HG03097 (cell line): ENCODE results near the gene TBX6.
A peak's percentile ranks its signal among the peaks of the same experiment; 100 is the strongest.

Source experiments
- ATAC-seq: cut with Tn5 transposase; IDR thresholded peaks from one replicate; pipeline ENCODE4 v1.9.1; 2021; ENCODE audit not compliant: unreplicated experiment, low FRiP score

TBX6 gene

DNA sequence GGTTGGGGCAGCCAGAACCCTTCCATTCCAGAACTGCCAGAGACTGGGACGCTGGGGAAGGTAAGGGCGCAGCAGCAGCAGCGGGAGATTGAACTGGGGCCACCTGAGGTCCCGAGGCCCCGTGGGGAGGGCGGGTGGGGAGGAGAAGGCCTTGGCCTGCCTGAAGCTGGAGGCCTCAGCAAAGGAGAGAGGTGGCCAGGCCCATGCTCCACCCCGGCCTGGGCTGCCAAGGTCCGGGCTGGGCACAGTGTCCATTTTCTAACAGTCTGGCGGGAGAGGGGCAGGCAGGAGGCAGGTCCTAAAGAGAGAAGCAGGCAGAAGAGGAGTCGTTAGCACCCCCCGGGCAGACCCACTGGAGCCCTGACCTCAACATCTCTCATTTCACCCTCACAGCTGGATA, 22.7 kb upstream of the TBX6 start:
- ATAC-seq, result no peak

DNA sequence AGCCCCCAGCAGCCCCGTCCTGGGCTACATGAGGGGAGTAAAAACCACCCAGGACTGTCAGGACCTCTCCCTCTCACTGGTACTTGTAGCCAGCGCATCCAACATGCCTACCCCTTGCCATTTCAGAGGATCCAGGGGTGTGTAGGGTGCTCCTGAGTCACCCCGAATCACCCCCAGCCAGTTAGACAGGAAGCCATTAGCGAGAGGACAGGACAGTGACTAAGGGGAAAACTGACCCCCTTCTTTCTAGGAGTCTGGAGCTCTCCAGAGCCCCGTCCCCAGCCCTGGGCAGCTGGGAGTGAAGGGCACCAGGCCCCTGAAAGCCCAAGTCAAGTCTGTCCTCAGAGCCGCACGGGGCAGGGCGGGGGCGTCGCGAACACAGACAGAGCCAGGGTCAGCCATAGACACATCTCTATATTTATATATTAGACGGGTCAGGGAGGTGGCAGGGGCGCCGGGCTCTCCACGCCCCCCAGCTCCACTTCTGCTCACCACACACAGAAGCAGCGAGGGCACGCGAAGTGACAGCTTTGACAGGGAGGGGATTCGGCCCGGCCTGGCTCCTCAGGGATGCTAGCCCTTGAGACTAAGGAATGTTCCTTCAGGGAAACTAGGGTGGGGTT, 22.1 kb upstream of the TBX6 start:
- ATAC-seq, result no peak

DNA sequence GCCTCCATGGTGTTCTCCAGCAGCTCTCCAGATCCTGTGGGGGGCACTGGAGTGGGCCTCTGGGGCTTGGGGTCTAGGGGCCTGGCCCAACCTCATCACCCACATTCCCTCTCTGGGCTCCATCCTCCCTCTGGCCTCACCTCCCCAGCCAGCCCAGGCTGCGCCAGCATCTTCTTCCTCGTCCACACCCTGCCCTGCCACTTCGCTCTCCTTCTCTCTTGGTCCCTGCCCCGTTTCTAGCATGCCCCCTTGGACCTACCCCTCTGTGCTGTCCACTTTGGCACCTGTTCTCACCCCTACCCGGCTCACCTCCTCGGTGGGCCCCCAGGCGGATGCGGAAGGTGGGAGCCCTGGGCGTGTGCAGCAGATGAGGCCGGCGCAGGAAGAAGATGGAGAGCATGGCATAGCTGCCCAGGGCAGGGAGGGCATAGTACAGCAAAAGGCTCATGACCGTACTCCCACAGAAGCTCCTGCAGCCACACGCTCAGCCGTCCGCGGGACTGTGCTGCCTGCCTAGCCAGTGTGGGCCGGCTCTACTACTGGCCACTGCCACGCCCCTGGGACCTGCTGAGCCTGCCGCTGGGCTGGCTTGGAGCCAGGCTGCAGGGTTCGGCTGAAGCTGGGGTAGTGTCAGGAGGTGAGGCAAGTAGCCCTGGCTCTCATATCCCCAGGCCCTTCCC, 21.4 kb upstream of the TBX6 start, which contains the start of gene GDPD3:
Gene GDPD3 (minus strand): TSS at position 507 of the 680 bp plus-strand sequence. CDS start 59 bp downstream, at position 448.
- no peak for ATAC-seq

- ATAC-seq, result no peak
Measured at GRCh38 chr16:30112197-30113030, 20.7 kb upstream of the TBX6 start.

DNA sequence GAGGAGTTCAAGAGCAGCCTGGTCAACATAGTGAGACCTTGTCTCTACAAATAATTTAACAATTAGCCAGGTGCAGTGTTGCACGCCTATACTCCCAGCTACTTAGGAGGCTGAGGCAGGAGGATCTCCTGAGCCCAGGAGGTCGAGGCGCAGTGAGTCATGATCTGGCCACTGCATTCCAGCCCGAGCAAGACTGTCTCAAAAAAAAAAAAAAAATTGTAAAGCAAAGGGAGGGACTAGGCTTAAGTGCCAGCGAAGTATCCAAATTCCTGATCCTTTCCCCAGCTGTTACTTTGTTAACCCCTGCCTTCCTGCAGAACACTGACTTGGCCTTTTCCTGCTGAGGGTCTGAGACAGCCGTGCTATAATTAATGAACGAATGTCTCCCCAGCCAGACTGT, 18.9 kb upstream of the TBX6 start:
- no peak for ATAC-seq

DNA sequence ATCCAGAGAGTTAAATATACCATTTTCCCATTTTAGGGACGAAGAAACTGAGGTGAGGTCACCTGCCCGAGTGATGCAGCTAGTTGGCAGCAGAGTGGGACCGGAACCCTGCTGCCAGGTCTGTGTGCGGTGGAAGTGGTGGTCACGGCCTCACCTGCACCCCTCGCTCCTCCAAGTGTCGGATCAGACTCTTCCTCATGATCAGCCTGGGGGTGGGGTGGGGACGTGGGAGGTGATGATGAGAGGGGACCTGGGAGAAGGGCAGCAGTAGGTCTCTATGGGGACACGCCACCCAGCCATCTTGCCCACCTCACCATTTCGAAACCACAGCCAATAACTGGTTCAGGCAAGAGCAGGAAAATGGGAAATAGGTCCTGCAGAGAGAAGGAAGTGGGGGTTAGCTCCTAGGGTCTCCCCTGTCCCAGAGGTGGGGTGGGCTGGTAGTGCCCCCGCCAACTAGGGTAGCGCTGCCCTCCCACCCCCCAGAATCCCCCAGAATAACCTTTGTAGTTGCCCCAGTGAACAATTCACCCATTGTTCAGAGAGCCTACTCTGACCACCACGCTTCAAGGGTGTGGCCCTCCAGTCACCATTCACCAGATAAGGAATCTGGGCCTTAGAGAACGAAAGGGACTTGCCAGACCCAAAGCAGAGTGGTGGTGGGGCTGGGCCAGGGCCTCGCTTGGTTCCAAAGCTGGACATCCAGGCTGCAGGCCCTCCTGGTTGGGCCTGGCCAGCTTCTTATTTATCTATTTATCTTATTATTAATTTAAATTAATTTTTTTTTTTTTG, 16.5 kb upstream of the TBX6 start:
- no peak for ATAC-seq

DNA sequence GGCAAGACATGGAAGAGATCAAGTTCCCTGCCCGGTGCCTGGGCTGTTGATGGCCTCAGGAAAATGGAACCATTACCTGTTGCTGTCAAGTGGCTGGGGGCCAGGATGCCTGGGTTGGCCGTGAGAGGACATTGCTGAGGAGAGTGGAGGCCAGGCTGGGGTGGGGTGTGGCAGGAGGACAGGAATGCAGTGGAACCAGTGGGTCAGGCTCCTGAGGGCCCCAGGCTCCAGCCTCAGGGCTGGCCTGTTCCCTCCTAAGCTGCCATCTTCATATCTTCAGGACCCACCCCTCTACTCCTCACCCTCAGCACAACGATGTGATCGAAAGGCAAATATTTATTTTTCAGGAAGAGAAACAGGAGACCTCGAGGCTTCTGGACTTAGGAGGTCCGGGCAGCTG, 12.8 kb upstream of the TBX6 start:
- no peak for ATAC-seq

GRCh38 chr16:30104090-30104489, 12.4 kb upstream of the TBX6 start:
- no peak for ATAC-seq

- ATAC-seq, result no peak
Measured at GRCh38 chr16:30096862-30097563, 5.3 kb upstream of the TBX6 start.

GRCh38 chr16:30096105-30096861, 4.6 kb upstream of the TBX6 start, which contains the start of gene YPEL3:
TSS of gene YPEL3 (minus strand) at chr16:30096213. CDS start at chr16:30095482, 731 bp downstream.
- no peak for ATAC-seq

DNA sequence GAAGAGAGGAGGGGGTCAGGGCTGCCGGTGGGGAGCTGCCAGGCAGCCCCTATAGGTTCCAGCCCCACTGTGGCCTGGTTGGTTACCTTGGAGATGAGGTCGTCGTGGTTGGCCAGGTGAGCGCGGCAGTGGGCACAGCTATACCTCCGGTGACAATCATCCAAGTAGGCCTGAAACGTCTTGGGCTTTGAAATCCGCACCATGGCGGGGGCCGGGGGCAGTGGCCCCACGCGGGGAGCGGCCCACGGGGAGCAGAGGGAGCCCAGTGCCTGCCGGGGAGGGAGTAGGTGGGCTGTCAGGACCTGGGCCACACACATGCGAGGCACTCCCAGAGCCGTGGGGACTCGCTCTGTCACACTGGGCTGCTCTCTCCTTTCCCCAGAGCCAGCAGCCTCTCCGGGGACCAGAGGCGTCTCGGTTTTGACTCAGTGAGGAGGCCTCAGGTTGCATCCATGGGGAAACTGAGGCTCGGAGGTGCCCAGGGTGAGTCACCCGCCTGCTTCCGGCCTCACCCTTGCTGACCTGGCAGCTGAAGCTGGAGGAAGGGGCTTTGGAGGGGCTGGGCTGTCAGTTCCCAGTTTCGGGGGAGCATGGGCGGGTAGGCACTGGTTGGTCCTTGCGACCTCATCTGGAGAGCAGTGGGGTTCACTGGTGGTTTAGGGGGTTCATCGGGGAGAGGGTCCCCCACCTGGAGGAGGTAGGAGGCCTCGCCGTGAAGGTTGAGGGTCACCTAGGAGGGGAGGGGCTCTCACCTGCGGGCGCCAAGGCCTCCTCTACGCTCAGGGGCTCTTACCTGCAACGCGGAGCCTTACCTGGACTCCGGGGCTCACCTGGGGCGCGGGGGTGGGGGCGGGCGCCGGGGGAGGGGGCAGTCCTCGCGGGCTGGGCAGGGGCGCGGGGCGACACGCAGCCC, 3.7 kb upstream of the TBX6 start:
- no peak for ATAC-seq

DNA sequence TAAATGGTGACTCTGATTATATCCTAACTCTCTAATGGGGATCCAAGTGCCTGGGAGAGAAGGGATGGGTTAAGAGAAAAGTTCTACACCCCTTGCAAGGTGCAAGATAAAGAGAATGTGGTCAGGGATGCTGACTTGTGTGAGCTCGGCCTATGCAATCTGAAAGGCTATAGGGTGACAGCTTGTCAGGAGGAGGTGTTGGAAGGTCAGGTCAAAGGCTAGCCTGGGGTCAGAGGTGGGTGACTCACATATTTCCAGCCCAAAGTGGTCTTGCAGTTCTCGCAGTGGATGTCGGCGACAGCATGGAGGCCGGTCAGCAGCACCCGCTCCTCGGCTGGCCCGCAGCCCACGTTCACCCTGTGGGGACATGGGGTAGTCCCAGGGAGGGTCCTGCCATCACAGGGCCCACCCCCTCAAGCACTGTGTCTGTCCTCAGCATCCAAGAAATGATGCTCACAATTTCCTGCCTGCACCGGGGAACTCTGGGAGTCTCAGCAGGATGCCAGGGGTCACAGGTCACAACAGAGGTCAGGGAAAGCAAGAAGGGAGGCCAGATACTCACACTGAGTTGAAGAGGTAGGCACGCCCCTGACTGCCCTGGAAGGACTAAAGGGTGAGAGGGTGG, 2.9 kb upstream of the TBX6 start:
- no peak for ATAC-seq

- ATAC-seq, result peak; percentile 34
Measured at GRCh38 chr16:30092373-30093010, 768 bp upstream of the TBX6 start.

DNA sequence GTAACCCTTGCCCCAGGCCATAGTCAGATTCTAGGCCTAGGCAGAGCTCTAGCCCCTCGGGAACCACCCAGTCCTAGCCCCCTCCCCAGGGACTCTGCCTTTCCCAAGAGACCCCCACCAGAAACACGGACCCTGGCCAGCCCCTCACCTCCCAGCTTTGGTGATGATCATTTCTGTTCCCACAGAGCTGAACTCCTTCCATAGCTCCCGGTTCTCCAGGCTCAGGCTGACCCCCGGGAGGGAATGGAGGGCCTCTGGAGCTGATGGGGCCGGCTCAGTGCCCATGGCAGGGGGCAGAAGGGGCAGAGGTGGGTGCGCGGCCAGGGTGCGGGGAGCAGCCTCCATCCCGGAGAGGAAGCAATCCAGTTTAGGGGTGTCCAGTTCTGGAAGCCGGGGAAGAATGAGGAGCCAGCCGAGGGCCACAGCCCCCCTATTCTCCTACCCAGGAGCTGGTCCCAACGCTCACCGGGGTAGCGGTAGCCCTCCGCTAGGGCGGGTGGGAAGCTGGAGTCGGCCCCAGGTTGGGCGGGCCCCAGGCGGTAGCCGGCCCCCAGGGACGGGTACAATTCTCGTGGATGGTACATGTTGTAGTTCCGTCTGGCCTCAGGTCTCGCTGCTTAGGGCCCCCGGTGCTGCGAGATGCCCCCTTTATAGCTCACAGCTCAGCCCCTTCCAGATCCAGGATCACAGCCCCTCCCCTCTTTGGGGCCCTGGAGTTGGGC, 953 bp downstream of the TBX6 start:
- no peak for ATAC-seq

GRCh38 chr16:30088832-30089624, 2.7 kb downstream of the TBX6 start:
- no peak for ATAC-seq

DNA sequence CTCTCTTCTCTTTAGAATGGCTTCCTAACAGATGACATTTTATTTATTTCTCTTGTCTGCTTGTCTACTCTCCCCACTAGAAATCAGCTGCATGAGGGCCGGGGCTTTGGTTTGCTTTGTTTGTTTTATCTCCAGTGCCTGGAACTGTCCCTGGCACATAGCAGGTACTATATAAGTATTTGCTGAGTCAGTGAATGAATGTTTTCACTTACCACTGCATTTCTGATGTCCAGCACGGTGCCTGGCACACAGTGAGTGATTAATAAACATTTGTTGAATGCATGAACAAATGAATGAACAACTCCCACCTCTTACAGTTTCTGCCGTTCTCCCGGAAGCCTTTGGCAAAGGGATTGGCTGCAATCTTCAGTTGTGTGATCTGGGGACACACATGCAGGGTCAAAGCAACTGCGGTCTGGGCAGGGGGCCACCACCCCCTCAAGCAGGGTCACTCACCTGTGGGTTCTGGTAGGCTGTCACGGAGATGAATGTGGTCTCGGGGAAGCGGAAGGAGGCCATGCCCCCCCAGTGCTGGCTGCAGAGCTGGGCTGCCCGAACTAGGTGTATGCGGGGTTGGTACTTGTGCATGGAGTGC, 3.4 kb downstream of the TBX6 start:
- ATAC-seq, result no peak
